ENCODE measurements around the gene CACNA2D2. TPM values are rescaled to one million over a fixed set of nuclear protein-coding genes. Genes with fewer than 3 reads are reported as not detected.
A peak's percentile ranks its signal among the peaks of the same experiment; 100 is the strongest.

CACNA2D2 gene
- total RNA-seq, 1 experiment from 2014 or later, result 27.7 TPM

GRCh38 chr3:50539356-50540286 is 36.2 kb upstream of the CACNA2D2 start:
- H4K91ac ChIP-seq (ENCODE audit: insufficient read length, low read depth, low read length), result no peak overlapping the region
- H3K4me2 ChIP-seq (ENCODE audit: insufficient read depth, insufficient read length, low read length), result no peak overlapping the region
- Mint-ChIP-seq H3K9me3 (no peaks in the 10 kb centered on the region; a peak in 1 of 5 replicates), H3K4me3 (peak overlapping the region in 1 of 2 experiments; percentile 34; a peak in 1 of 5 replicates), H3K27me3 (ENCODE audit: low read depth) (peaks cover 7% of the 10 kb centered on the region), H3K4me1 (peaks cover 49 to 50% of the 10 kb centered on the region in 2 experiments), H3K27ac (peak overlapping the region in 2 of 3 experiments; percentile 49 to 74; a peak in 4 of 7 replicates), H3K36me3 (ENCODE audit: insufficient read depth in 1 of 3, low read depth in 3 of 3) (no peaks in the 10 kb centered on the region; a peak in 1 of 7 replicates)
- H3K56ac ChIP-seq (ENCODE audit: insufficient read length, low read depth, low read length), result no peak overlapping the region
- H2AK5ac ChIP-seq (ENCODE audit: insufficient read length, low read length), result no peak overlapping the region
- H3T11ph ChIP-seq (ENCODE audit: low read length), result no peak overlapping the region
- no peaks in the 10 kb centered on the region for H4K20me1 ChIP-seq (ENCODE audit: control insufficient read depth, insufficient read depth, insufficient read length)
- H3K23me2 ChIP-seq (ENCODE audit: insufficient read length, low read depth, low read length, poor library complexity, severe bottlenecking), result no peaks in the 10 kb centered on the region
- no peak overlapping the region for H3K27ac ChIP-seq (ENCODE audit: insufficient read length, low read depth, low read length)
- no peak overlapping the region for H2BK20ac ChIP-seq (ENCODE audit: low read depth, low read length, poor library complexity, severe bottlenecking)
- no peaks in the 10 kb centered on the region for H3K4me1 ChIP-seq (ENCODE audit: insufficient read depth, low read length)
- no peak overlapping the region for H2AFZ ChIP-seq (ENCODE audit: low read length)
- no peak overlapping the region for H2BK5ac ChIP-seq (ENCODE audit: insufficient read length, low read length)
- WGBS (ENCODE audit: extremely low coverage, insufficient read length, low lambda C conversion rate), result no CpG with 5 or more reads among the region's 18 CpGs
- no peak overlapping the region for H3K9ac ChIP-seq (ENCODE audit: extremely low read depth, insufficient read length, low read length)
- peak; percentile 50 for DNase-seq
- H3K9me3 ChIP-seq (ENCODE audit: control insufficient read depth, low read depth, low read length), result no peaks in the 10 kb centered on the region
- H3K79me2 ChIP-seq (ENCODE audit: insufficient read depth, low read length), result no peaks in the 10 kb centered on the region
- H4K5ac ChIP-seq (ENCODE audit: insufficient read length, low read depth, low read length), result no peak overlapping the region
- H3K79me1 ChIP-seq (ENCODE audit: insufficient read depth, low read depth, low read length, poor library complexity, severe bottlenecking), result no peaks in the 10 kb centered on the region
- H4K8ac ChIP-seq (replicated peaks; ENCODE audit: insufficient read length, low read depth, low read length), result no peak overlapping the region
- no peak overlapping the region for H2BK12ac ChIP-seq (ENCODE audit: insufficient read length, low read depth, low read length)
- H2BK15ac ChIP-seq (ENCODE audit: low read depth, low read length), result no peak overlapping the region
- H3K27me3 ChIP-seq (ENCODE audit: insufficient read depth, low read length), result no peaks in the 10 kb centered on the region
- H3K4ac ChIP-seq (ENCODE audit: low read depth, low read length), result no peak overlapping the region
- TF ChIP-seq CTCF (conservative IDR thresholded peaks at IDR 0.05), result no peak
- no peak overlapping the region for H3K23ac ChIP-seq (ENCODE audit: insufficient read length, low read depth, low read length)
- no peak overlapping the region for H3K14ac ChIP-seq (ENCODE audit: insufficient read depth, low read length)
- H3K18ac ChIP-seq (ENCODE audit: insufficient read length, low read depth, low read length), result no peak overlapping the region
- no peak overlapping the region for H2BK120ac ChIP-seq (ENCODE audit: low read depth, low read length, poor library complexity, severe bottlenecking)
